HEK293 (cell line): ENCODE results near the gene SLC25A22.

Experiments used
- CTCF ChIA-PET: fragments of 350-600 bp; formaldehyde crosslinking; extraction: SDS; loops from one replicate; lab custom pipeline; 2021; ENCODE audit warnings: antibody characterized with exemption; lab: Yijun Ruan, JAX
- POLR2A ChIA-PET: fragments of 300-600 bp; formaldehyde crosslinking; extraction: SDS; loops from one replicate; lab custom pipeline; 2020; ENCODE audit warnings: antibody characterized with exemption, inconsistent platforms; lab: Yijun Ruan, JAX
- H3K27ac ChIP-seq: fragments of 200-500 bp; sonication (Bioruptor generic); 2 replicates; pipeline ENCODE4 v1.5.1; 2014; ENCODE audit warnings: low read depth, low read length, control low read depth, inconsistent platforms; ENCODE audit errors: extremely low read depth
- H3K36me3 ChIP-seq, 2 experiments: fragments of 200-500 bp in 1 of 2; sonication (Bioruptor generic) in 1 of 2; 1 replicate in 1 of 2; 2 replicates in 1 of 2; pipeline ENCODE4 v1.5.1; 2014 to 2017; ENCODE audit warnings: inconsistent platforms in 2 of 2, low read length in 2 of 2; ENCODE audit not compliant: control insufficient read depth in 2 of 2, insufficient read depth in 1 of 2
- H3K4me1 ChIP-seq: fragments of 200-500 bp; sonication (Bioruptor generic); 2 replicates; pipeline ENCODE4 v1.5.1; 2014; ENCODE audit warnings: mild to moderate bottlenecking, low read length, inconsistent platforms; ENCODE audit not compliant: control insufficient read depth, insufficient read depth
- H3K4me3 ChIP-seq: 2 replicates; pipeline ENCODE4 v1.5.1; 2011; ENCODE audit warnings: low read depth, mild to moderate bottlenecking, control low read depth, low read length, moderate library complexity
- H3K9me3 ChIP-seq: fragments of 200-500 bp; sonication (Bioruptor generic); 2 replicates; pipeline ENCODE4 v1.5.1; 2014; ENCODE audit warnings: low read depth, low read length, inconsistent platforms; ENCODE audit not compliant: control insufficient read depth, insufficient read depth
- BCL11A ChIP-seq: fragments of 450-650 bp; formaldehyde crosslinking; IDR thresholded peaks from 2 replicates; pipeline ENCODE4 v1.5.1; 2016; ENCODE audit warnings: low read depth, missing biosample characterization, missing genetic modification characterization
- BCL11B ChIP-seq: fragments of 450-650 bp; formaldehyde crosslinking; IDR thresholded peaks from 2 replicates; pipeline ENCODE4 v1.5.1; 2016; ENCODE audit warnings: low read depth, missing biosample characterization, missing genetic modification characterization
- GLIS1 ChIP-seq: fragments of 450-650 bp; formaldehyde crosslinking; IDR thresholded peaks from 2 replicates; pipeline ENCODE4 v1.5.1; 2016; ENCODE audit warnings: missing biosample characterization, missing genetic modification characterization
- GLIS2 ChIP-seq: fragments of 450-650 bp; formaldehyde crosslinking; IDR thresholded peaks from 2 replicates; pipeline ENCODE4 v1.5.1; 2016; ENCODE audit warnings: missing biosample characterization, missing genetic modification characterization
- HIC1 ChIP-seq: fragments of 450-650 bp; formaldehyde crosslinking; IDR thresholded peaks from 2 replicates; pipeline ENCODE4 v1.5.1; 2016; ENCODE audit warnings: missing biosample characterization, missing genetic modification characterization
- KLF8 ChIP-seq: fragments of 450-650 bp; formaldehyde crosslinking; IDR thresholded peaks from 2 replicates; pipeline ENCODE4 v1.5.1; 2016; ENCODE audit warnings: missing biosample characterization, missing genetic modification characterization
- SCRT2 ChIP-seq: fragments of 450-650 bp; formaldehyde crosslinking; IDR thresholded peaks from 2 replicates; pipeline ENCODE4 v1.5.1; 2016; ENCODE audit warnings: missing biosample characterization, missing genetic modification characterization
- SP2 ChIP-seq: fragments of 450-650 bp; formaldehyde crosslinking; IDR thresholded peaks from 2 replicates; pipeline ENCODE4 v1.5.1; 2016; ENCODE audit warnings: missing biosample characterization, missing genetic modification characterization
- TSHZ1 ChIP-seq: fragments of 450-650 bp; formaldehyde crosslinking; IDR thresholded peaks from 2 replicates; pipeline ENCODE4 v1.5.1; 2016; ENCODE audit warnings: missing biosample characterization, missing genetic modification characterization, borderline replicate concordance
- ZBTB17 ChIP-seq: fragments of 450-650 bp; formaldehyde crosslinking; IDR thresholded peaks from 2 replicates; pipeline ENCODE4 v1.5.1; 2016; ENCODE audit warnings: missing biosample characterization, missing genetic modification characterization
- ZFHX2 ChIP-seq: fragments of 450-650 bp; formaldehyde crosslinking; conservative IDR thresholded peaks from 2 replicates; pipeline ENCODE4 v1.5.1; 2016; ENCODE audit warnings: missing biosample characterization, missing genetic modification characterization
- ZFP3 ChIP-seq: fragments of 450-650 bp; formaldehyde crosslinking; IDR thresholded peaks from 2 replicates; pipeline ENCODE4 v1.5.1; 2016; ENCODE audit warnings: low read depth, missing biosample characterization, missing genetic modification characterization
- ZIC2 ChIP-seq: fragments of 450-650 bp; formaldehyde crosslinking; IDR thresholded peaks from 2 replicates; pipeline ENCODE4 v1.5.1; 2016; ENCODE audit warnings: missing biosample characterization, missing genetic modification characterization
- ZNF169 ChIP-seq: fragments of 450-650 bp; formaldehyde crosslinking; IDR thresholded peaks from 2 replicates; pipeline ENCODE4 v1.5.1; 2016; ENCODE audit warnings: missing biosample characterization, missing genetic modification characterization
- ZNF266 ChIP-seq: fragments of 450-650 bp; formaldehyde crosslinking; IDR thresholded peaks from 2 replicates; pipeline ENCODE4 v1.5.1; 2016; ENCODE audit warnings: missing biosample characterization, missing genetic modification characterization, low read depth
- ZNF335 ChIP-seq: fragments of 450-650 bp; formaldehyde crosslinking; conservative IDR thresholded peaks from 2 replicates; pipeline ENCODE4 v1.5.1; 2016; ENCODE audit warnings: missing biosample characterization, missing genetic modification characterization
- ZNF660 ChIP-seq: fragments of 450-650 bp; IDR thresholded peaks from 2 replicates; pipeline ENCODE4 v1.5.1; 2018; ENCODE audit warnings: missing biosample characterization, mild to moderate bottlenecking, missing genetic modification characterization
- TF ChIP-seq, protein P1 (sequence below): fragments of 450-650 bp; formaldehyde crosslinking; IDR thresholded peaks from 2 replicates; pipeline ENCODE4 v1.5.1; 2016; ENCODE audit warnings: missing biosample characterization, missing genetic modification characterization
- TF ChIP-seq, protein P2 (sequence below): fragments of 450-650 bp; formaldehyde crosslinking; IDR thresholded peaks from 2 replicates; pipeline ENCODE4 v1.5.1; 2016; ENCODE audit warnings: missing biosample characterization, missing genetic modification characterization

Gene SLC25A22

GRCh38 chr11:836274-836673 lies 38.2 kb upstream of the SLC25A22 start (continued):
- no peak for TF ChIP-seq TSHZ1 (tag by site-specific recombination)
- TF ChIP-seq ZNF335: no peak
- no peak for TF ChIP-seq SCRT2 (tag by site-specific recombination)

- peaks cover 0 to 49% of the 10 kb centered on the region in 2 experiments; a peak in 1 of 3 replicates for H3K36me3 ChIP-seq
- ChIA-PET CTCF (interaction anchor here (0.7 to 1.0 kb wide), 2 partner anchors 18 to 60 kb away, joined by 3 to 4 read pairs; no protein-coding TSS in a partner anchor), POLR2A (interaction anchor here (1.0 to 15.0 kb wide), 7 partner anchors 7 to 38 kb away, joined by 3 to 202 read pairs (median 4); partner anchors contain the start of genes PNPLA2, POLR2L, RPLP2 and TSPAN4)
- H3K4me1 ChIP-seq: no peaks in the 10 kb centered on the region; the same call in 1 of the 2 replicates
- peak overlapping the region; percentile 9 for H3K4me3 ChIP-seq
- TF ChIP-seq ZFP3 (tag by site-specific recombination) (no peak), HIC1 (tag by site-specific recombination) (peak; percentile 81), GLIS2 (tag by site-specific recombination) (peak; percentile 76), KLF8 (tag by site-specific recombination) (peak; percentile 26), ZNF660 (tag by site-specific recombination) (0 out of 2 replicates have a peak, but pooled peaks have one; percentile 35), SP2 (tag by site-specific recombination) (peak; percentile 37), GLIS1 (peak; percentile 25; the same call in 1 of the 2 replicates), ZBTB17 (tag by site-specific recombination) (0 out of 2 replicates have a peak, but pooled peaks have one; percentile 1), ZIC2 (tag by site-specific recombination) (peak; percentile 68; the same call in 1 of the 2 replicates), ZFHX2 (tag by site-specific recombination) (peak; percentile 38; the same call in 1 of the 2 replicates), ZNF266 (tag by site-specific recombination) (no peak), BCL11A (tag by site-specific recombination) (0 out of 2 replicates have a peak, but pooled peaks have one; percentile 10), BCL11B (tag by site-specific recombination) (0 out of 2 replicates have a peak, but pooled peaks have one; percentile 2), ZNF169 (tag by site-specific recombination) (no peak)
- TF ChIP-seq, protein P1, sequence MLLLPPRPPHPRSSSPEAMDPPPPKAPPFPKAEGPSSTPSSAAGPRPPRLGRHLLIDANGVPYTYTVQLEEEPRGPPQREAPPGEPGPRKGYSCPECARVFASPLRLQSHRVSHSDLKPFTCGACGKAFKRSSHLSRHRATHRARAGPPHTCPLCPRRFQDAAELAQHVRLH (tag by site-specific recombination): no peak
- TF ChIP-seq, protein P2, sequence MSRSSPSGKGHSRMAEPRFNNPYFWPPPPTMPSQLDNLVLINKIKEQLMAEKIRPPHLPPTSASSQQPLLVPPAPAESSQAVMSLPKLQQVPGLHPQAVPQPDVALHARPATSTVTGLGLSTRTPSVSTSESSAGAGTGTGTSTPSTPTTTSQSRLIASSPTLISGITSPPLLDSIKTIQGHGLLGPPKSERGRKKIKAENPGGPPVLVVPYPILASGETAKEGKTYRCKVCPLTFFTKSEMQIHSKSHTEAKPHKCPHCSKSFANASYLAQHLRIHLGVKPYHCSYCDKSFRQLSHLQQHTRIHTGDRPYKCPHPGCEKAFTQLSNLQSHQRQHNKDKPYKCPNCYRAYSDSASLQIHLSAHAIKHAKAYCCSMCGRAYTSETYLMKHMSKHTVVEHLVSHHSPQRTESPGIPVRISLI: 0 out of 2 replicates have a peak, but pooled peaks have one; percentile 44
- H3K27ac ChIP-seq: no peak overlapping the region
- H3K9me3 ChIP-seq: no peaks in the 10 kb centered on the region
Observed at GRCh38 chr11:834371-835316, 36.6 kb upstream of the SLC25A22 start.
